ENCODE results near the gene FOXF2.
A peak's percentile ranks its signal among the peaks of the same experiment; 100 is the strongest.

Gene FOXF2

GRCh38 chr6:1390133-1390945 lies 963 bp downstream of the FOXF2 start:
- DNase-seq (ENCODE audit: low read depth in 3 of 3, low spot score in 1 of 3): no peak

GRCh38 chr6:1390946-1391799 lies 1.8 kb downstream of the FOXF2 start:
- no peak for DNase-seq (ENCODE audit: low read depth in 3 of 3, low spot score in 1 of 3)

DNA sequence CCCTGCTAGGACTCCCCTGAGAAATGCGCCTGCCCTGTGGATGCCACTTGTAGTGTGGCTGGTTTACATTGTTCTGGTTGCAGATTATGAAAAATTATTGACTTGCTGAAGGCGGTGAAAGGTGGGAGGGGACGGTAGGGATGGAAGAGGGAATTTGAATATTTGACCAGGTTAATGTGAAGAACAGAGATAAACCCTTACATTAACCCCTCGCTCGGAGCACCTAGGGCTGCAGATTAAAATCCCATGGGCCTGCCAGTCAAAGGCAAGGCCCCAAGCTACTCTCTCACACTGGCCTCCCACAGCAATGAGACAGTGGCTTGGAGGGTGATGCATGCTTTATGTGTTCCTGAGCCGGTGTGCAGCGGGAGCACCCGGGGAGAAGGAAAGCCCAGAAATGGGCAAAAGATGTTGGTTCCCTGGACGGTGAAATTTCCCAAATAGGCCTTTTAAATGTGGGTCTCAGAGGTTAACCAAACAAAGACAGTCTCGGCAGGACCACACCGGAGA lies 2.5 kb downstream of the FOXF2 start:
- DNase-seq (ENCODE audit: low read depth in 3 of 3, low spot score in 1 of 3): no peak

DNA sequence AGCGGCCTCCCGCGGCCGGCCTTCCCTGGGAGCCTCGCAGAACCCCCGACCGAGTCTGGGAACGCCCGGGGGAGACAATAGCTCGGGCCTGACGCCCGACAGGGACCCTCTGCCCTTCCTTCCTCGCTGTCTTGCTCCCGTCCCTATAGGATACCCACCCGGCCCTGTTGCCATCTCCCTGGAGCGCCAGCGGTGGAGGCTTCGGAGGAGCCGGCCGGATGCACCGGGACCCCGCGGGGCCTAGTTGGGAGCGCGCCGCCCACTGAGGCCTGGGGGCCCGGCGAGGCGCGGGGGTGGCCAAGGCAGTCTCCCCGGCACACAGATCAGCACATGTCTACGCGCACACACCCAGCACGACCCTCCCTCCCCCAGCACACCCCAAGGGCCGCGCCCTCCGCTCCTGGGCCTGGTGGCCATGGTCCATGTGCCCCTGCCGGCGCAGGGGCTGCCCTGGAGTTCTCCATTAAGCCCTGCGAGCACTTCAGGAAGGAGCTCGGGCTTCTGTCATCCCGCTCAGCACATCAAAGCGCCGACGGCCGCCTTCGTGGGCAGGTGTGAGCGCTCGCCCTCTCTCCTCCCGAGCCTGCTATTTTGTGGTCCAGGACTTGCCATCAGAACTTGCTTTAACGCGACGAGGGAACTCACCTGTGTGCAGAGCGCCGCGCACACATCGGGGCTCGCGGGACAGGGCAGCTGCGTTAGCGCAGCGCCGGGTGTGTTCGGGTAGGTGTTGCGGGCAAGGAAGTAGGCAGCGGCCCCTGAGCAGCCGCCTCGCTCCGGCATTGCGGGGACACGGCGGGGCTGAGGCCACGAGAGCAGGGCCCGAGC lies 3.7 kb downstream of the FOXF2 start:
- no peak for DNase-seq (ENCODE audit: low read depth in 3 of 3, low spot score in 1 of 3)

- no peak for DNase-seq (ENCODE audit: low read depth in 3 of 3, low spot score in 1 of 3)
Measured at GRCh38 chr6:1393641-1394283, 4.4 kb downstream of the FOXF2 start.

DNA sequence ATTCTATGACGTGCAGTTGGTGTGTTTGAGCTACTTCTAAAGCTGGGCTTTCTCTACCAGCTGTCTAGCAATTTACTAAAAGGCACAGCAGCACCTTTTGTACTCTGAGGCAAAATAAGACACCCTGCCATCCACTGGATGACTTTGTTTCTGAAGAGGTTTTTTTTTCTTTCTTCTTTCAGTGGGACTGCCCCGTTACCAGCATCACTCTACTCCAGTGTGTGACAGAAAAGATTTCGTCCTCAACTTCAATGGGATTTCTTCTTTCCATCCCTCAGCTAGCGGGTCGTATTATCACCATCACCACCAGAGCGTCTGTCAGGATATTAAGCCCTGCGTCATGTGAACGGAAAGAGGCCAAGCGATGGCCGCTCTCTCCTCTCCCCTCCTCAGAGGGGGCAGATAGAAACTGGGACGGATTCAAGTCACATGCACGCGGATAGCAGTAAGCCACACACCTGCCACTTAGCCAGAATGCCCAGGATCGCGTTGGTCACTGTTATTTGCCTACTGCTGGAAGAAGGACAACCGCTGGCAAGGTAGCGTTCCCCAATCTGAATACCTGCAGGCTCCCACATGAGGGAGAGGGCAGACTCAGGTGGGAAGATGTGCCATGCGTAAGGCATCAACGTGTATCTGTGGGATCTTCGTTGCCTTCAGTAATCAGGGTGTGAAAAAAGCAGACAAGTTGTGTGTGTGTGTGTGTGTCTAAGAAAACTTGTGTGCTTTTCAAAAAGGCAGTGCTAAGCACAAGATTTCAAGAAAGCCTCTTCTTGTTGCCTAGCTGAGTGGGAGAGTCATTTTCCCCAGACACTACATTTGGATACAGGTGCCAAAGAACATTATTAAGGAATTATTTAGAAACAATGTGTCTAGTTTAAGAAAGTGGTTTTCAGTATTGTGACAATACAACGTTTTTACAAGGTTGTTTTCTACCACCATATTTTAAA lies 5.4 kb downstream of the FOXF2 start:
- DNase-seq (ENCODE audit: low read depth in 3 of 3, low spot score in 1 of 3): no peak

DNA sequence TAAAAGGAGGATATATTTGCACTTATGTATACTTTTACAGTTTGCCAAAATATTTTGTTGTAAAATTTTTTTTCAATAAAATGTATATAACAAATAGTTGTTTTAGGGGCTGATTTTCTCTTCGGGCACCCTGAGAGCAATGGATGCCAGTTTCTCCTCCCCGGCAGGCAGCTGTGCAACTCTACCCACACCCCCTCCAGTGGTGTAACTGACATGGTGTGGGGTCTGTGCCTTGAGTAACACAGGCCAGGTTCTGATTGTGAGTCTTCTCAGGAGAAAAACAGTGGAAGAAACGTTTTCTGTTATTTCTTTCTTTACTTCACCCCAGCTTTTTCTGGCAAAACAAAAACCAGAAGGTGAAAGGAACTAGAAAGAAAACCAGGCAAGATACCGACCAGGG lies 6.1 kb downstream of the FOXF2 start:
- DNase-seq (ENCODE audit: low read depth in 3 of 3, low spot score in 1 of 3): no peak

DNA sequence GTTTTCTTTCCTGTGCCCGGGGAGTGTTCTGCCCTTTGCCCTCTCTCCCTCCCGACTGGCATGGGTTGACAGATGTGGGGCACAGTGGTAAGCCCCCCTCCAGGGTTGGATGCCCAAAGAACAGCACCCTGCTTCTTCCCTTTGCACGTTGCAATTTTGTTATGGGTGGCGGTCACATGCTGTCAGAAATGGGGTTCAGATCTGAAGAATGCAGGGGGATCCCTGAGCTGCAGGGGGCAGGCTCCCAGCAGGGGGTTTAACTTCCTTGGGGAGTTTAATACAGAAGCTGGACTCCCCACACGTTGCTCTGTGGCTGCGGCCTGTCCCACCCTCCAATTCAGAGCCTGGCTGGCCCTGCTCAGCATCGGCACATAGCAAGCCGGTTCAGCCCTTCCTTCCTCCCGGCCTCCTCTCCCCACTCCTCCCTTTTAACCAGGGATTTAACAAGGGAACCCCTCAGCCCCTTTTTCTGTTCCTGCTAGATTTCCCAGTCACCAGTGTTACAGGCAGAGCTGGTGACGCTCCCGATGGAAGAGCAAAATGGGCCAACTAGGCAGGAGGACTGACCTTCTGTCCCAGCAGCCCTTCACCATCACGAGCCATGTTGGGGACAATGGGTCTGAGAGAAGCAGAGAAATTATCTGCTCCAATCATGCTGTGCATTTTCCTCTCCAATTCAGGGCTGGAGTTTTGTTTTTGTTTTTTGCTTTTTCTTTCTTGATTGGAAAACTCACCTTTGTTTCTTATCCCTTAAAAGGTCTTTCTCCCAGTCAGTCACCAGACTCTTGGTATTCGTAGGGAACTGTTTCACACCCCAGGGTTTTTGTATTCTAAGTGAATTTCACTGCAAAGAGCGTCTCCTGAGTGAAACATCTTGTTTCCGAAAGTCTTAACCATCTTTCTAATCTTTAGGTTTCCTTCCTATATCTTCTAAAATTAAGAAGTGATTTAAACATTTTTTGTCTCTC lies 6.8 kb downstream of the FOXF2 start:
- no peak for DNase-seq (ENCODE audit: low read depth in 3 of 3, low spot score in 1 of 3)

- peak; percentile 21 to 68 (median 39) for DNase-seq (ENCODE audit: low read depth in 3 of 3, low spot score in 1 of 3)
Measured at GRCh38 chr6:1396952-1397868, 7.8 kb downstream of the FOXF2 start.

- no peak for DNase-seq (ENCODE audit: low read depth in 3 of 3, low spot score in 1 of 3)
Measured at GRCh38 chr6:1399085-1399780, 9.9 kb downstream of the FOXF2 start.

DNA sequence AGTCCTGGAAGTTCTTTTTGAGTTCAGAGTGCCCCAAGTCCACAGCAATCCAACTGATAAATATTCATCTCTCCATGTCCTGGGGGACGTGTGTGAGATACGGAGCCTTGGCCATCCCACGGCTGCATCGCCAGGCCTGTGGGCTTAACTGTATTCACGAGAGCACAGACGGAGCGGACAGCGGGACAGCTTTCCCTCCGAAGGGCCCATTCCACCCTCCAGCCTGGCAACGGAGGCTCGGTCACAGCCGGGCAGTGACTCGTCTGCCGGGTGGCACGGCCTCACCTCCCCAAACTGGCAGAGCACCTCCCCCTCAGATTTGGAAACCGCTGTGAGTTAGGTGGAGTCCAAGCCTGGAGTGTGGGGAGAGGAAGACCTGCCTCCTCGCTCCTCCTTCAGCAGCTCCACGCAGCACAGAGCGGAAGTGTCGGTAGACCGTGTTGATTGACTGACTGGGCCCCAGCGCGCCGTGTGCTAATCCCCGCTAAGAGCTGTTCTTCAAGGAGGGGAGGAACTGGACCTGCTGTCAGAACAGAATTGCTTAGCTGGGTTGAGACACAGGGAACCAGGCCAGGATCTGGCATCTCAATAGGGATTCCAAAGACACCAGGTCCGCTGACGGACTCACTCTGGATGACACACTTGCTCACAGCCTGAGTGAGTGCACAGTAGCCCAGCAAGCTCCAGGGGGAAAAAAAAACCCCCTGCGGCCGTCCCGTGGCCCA lies 10.9 kb downstream of the FOXF2 start:
- DNase-seq (ENCODE audit: low read depth in 3 of 3, low spot score in 1 of 3): no peak

- no peak for DNase-seq (ENCODE audit: low read depth in 3 of 3, low spot score in 1 of 3)
Measured at GRCh38 chr6:1402369-1402768, 13.0 kb downstream of the FOXF2 start.

- no peak for DNase-seq (ENCODE audit: low read depth in 3 of 3, low spot score in 1 of 3)
Measured at GRCh38 chr6:1402868-1403267, 13.5 kb downstream of the FOXF2 start.

DNA sequence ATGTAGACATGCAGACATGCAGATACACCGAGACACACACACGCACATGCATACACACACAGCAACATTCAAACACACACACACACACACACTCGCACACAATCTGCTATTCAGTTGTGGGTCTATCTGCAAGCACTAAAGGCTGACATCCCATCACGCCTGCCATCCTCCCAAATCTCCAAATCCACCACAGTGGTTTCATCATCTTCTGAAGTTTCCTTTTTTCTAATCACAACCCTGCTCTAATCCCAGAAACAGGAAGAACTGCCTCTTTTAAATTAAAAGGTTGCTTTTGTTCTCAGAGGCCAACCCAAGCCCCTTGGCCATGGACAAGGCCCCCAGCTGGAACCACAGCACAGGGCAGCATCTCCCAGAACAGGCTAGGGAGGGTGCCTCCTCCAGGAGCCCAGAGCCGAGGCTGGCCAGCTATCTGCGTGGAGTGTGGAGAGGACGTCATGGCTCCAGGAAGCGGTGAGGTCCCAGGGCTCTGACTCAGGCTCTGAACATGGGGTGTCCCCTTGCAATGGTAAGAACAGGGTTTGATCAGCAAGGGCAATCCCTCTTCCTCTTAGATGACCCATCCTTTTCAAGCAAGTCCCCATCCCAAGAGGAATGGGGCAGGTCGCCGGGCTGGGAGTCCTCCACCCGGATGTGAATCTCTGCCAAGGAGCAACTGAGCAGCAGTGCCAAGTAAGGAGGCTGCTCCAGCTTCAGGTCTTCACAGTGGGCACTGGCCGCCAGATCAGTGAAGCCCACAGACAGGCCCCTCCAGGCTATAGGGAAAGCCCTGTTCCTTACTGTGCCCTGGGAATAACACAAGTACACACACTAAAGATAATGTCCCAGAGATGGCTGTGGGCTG lies 14.7 kb downstream of the FOXF2 start:
- no peak for DNase-seq (ENCODE audit: low read depth in 3 of 3, low spot score in 1 of 3)

DNA sequence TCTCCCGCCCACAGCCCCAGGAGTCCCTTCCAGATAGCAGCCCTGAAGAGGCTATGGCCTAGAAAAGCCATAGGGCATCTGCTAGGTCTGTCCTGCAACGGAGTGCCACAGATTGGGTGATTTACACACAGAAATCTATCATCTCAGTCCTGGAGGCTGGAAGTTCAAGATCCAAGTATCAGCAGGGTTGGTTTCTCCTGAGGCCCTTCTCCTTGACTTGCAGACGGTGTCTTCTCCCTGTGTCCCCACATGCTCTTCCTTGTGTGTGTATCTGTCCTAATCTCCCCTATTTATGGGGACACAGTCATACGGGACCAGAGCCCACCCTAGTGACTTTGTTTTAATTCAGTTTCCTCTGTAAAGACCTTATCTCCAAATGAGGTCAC lies 15.3 kb downstream of the FOXF2 start:
- DNase-seq (ENCODE audit: low read depth in 3 of 3, low spot score in 1 of 3): no peak

Data from stimulated activated CD4-positive, alpha-beta T cell treated with anti-CD3 and anti-CD28 coated beads, TNF-alpha, amount 100 ng/mL, for 1 hour (primary cell).